ENCODE data around the gene SAMD13. TPM values are rescaled to one million over a fixed set of nuclear protein-coding genes. Genes with fewer than 3 reads are reported as not detected.

Gene SAMD13
- total and polyA plus RNA-seq, 10 of the 15 experiments (the other 5 are each of a cell fraction or from before 2014, with no cell fraction given), result 0.81 to 1.9 (median 1.2) TPM; not detected in 1

GRCh38 chr1:84255582-84255981 lies 45.9 kb upstream of the SAMD13 start:
- Histone ChIP-seq H3K4me2 (ENCODE audit: control insufficient read depth, insufficient read depth) (no peak overlapping the region), H3K4me3 (no peak overlapping the region), H3K36me3 (ENCODE audit: control insufficient read depth in 2 of 2, insufficient read depth in 2 of 2, low read length in 1 of 2) (no peaks in the 10 kb centered on the region), H3K9ac (ENCODE audit: control insufficient read depth, insufficient read depth, low read length) (no peak overlapping the region), H2AFZ (ENCODE audit: control insufficient read depth, low read depth, low read length) (no peak overlapping the region), H3K27me3 (replicated peaks in 1 of 2; ENCODE audit: control insufficient read depth in 2 of 2, insufficient read depth in 2 of 2, low read length in 1 of 2) (no peaks in the 10 kb centered on the region), H3K27ac (ENCODE audit: control insufficient read depth, insufficient read depth) (no peak overlapping the region), H3K9me3 (replicated peaks; ENCODE audit: control insufficient read depth, insufficient read depth, low read length) (no peaks in the 10 kb centered on the region), H3K79me2 (ENCODE audit: control insufficient read depth, insufficient read depth, low read length) (no peaks in the 10 kb centered on the region), H3K4me1 (ENCODE audit: control insufficient read depth, insufficient read depth, low read length) (no peaks in the 10 kb centered on the region), H4K20me1 (ENCODE audit: control insufficient read depth, insufficient read depth) (no peaks in the 10 kb centered on the region)
- BruUV-seq (replicated peaks), result no TSS peak
- SMC1A ChIA-PET (ENCODE audit: uncharacterized antibody, unreplicated experiment), result no interaction called here
- no peak for TF ChIP-seq CBX3 (IDR thresholded peaks at IDR 0.05; ENCODE audit: borderline replicate concordance, low read depth)
- no peak for TF ChIP-seq BHLHE40 (IDR thresholded peaks at IDR 0.05; ENCODE audit: borderline replicate concordance in 1 of 2, low read depth in 2 of 2, low read length in 1 of 2)
- TF ChIP-seq BMI1 (IDR thresholded peaks at IDR 0.05; ENCODE audit: borderline replicate concordance), result no peak
- TF ChIP-seq CHD2 (IDR thresholded peaks at IDR 0.05; ENCODE audit: borderline replicate concordance, low read depth, low read length), result no peak
- TF ChIP-seq HSF1 (IDR thresholded peaks at IDR 0.05; ENCODE audit: low read depth, low read length), result no peak
- no peak for TF ChIP-seq RAD51 (IDR thresholded peaks at IDR 0.05)
- TF ChIP-seq SMARCA5 (IDR thresholded peaks at IDR 0.05), result no peak
- no peak for TF ChIP-seq ATF3 (IDR thresholded peaks at IDR 0.05; ENCODE audit: borderline replicate concordance, extremely low read depth, low read depth, low read length)
- TF ChIP-seq GABPA (IDR thresholded peaks at IDR 0.05; ENCODE audit: low read depth), result no peak
- TF ChIP-seq ZNF207 (IDR thresholded peaks at IDR 0.05; ENCODE audit: borderline replicate concordance), result no peak
- TF ChIP-seq RBBP5 (conservative IDR thresholded peaks at IDR 0.05), result no peak
- no peak for TF ChIP-seq MYC (IDR thresholded peaks at IDR 0.05; ENCODE audit: insufficient read depth, insufficient read length, insufficient replicate concordance, low read length, severe bottlenecking)
- no peak for TF ChIP-seq PBX3 (IDR thresholded peaks at IDR 0.05; ENCODE audit: insufficient replicate concordance, low read depth, low read length)
- no peak for TF ChIP-seq EZH2 (IDR thresholded peaks at IDR 0.05; ENCODE audit: borderline replicate concordance, control insufficient read depth, low read depth, low read length)
- TF ChIP-seq RAD21 (IDR thresholded peaks at IDR 0.05; ENCODE audit: insufficient read depth, low read depth, low read length), result no peak
- TF ChIP-seq RCOR1 (conservative IDR thresholded peaks at IDR 0.05; ENCODE audit: low read depth, low read length), result no peak
- TF ChIP-seq NFIC (IDR thresholded peaks at IDR 0.05; ENCODE audit: low read depth, low read length), result no peak
- TF ChIP-seq SREBF1 (IDR thresholded peaks at IDR 0.05; ENCODE audit: low read length), result no peak
- CTCF ChIA-PET, result no interaction called here
- FAIRE-seq (no peak), ATAC-seq (no peak), DNase-seq (ENCODE audit: low read depth, low spot score) (no peak)
- in situ Hi-C loops (cut with MboI) (no loop called here), intact Hi-C loops (cut with micrococcal nuclease; ENCODE audit: unreplicated experiment) (no loop called here)
- RAD21 ChIA-PET (ENCODE audit: unreplicated experiment), result no interaction called here
- POLR2A ChIA-PET, result no interaction called here

Data from GM12878 (cell line).